GM18502 (cell line): ENCODE results near the gene POU6F2.
"Not testable (repeated sequence)": the region's sequence is repeated elsewhere in the genome, so short reads cannot be mapped to it uniquely, and the experiment has no call there.

ENCODE experiments used
- ATAC-seq: cut with Tn5 transposase; IDR thresholded peaks from one replicate; pipeline ENCODE4 v1.9.1; 2021; ENCODE audit warnings: mild to moderate bottlenecking; ENCODE audit not compliant: unreplicated experiment, poor library complexity

POU6F2 gene

DNA sequence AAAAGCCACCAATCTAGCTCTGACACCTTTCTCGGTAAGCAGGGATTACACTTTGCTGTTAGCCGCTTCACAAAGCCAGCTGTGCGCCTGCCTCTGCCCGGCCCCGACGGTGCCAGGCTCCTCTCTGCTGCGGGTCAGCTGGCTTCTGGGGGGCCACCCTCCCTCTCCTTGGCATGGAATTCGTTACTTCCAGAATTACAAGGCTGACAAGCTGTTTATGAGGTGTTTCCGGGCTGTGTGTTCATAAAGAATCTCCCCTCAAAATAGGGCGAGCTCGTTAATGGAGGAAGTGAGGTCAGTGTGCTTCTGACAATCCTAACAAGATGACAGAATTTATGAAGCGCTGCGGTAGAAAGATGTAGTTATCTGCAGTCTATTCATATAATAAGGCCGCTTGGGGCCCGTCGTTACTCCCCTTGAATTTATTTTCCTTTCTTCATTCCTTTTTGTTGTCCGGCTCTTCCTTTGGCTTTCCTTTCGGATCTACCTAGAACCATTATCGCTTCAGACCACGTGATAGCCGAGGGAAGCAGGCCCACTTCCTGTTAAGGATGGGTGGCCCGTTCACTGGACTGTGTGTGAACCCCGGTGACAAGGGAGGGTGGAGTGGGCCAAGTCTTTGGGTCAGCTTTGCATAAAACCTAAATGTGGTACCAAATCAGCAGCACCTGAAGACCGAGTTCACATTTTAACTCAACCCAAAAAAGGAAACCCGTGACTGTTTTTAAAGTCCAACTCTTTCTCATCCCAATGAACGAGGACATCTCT is 315.5 kb downstream of the POU6F2 start:
- ATAC-seq = no peak

- ATAC-seq = no peak
Measured at GRCh38 chr7:39294022-39294421, 316.3 kb downstream of the POU6F2 start.

DNA sequence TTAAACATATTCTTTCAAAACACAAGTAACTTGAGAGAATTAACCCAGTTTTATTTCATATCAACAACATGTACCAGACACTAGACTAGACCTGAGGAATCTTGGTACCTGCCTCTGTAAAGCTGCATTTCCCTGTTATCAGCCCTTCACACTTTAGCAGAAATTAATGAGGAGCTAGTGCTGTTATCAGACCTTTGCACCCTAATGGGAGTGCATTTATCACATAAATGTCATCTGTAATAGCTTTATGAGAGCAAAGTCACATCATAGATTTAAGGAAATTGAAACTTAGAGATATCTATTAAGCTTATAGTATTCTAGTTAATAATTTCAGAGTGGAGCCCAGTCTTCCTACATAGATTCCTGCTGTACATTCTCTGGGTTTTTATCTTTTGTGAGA is 318.1 kb downstream of the POU6F2 start:
- no peak for ATAC-seq

- no peak for ATAC-seq
Measured at GRCh38 chr7:39299695-39300094, 322.0 kb downstream of the POU6F2 start.

DNA sequence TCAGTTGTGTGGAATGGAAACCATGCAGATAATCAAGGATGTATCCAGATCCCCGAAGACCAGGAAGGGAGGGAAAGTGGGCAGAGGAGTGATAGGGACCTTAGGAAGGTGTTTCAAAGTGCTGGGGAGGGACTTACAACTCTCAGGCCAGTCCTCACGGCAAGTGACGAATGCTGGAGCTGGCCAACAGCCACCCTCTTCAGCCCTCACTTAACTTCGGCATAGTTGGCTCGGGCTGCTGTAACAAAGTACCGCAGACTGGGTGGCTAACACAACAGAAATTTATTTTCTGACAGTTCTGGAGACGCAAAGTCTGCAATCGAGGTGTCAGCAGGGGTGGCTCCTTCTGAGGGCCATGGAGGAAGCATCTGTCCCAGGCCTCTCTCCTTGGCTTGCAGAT is 322.6 kb downstream of the POU6F2 start:
- ATAC-seq = no peak

GRCh38 chr7:39301543-39301942 is 323.8 kb downstream of the POU6F2 start:
- no peak for ATAC-seq

DNA sequence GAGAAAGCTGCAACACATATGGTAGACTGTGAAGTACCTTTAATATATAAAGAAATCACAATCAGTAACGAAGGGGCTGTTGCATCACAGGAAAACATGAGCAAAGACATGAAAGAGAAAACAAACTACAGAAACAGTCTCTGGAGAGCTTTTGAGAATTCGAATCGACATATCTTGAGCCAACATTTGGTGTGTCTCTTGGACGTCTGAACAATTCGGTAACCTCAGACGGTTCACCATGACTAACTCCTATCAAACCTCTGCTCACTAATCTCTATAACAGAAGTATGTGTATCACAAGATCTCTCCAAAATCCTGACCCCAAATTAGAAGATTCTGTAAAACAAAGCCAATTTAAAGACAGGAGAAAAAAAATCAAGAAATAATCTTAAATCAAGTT is 326.5 kb downstream of the POU6F2 start:
- no peak for ATAC-seq

- ATAC-seq = no peak
Measured at GRCh38 chr7:39304668-39305405, 327.1 kb downstream of the POU6F2 start.

DNA sequence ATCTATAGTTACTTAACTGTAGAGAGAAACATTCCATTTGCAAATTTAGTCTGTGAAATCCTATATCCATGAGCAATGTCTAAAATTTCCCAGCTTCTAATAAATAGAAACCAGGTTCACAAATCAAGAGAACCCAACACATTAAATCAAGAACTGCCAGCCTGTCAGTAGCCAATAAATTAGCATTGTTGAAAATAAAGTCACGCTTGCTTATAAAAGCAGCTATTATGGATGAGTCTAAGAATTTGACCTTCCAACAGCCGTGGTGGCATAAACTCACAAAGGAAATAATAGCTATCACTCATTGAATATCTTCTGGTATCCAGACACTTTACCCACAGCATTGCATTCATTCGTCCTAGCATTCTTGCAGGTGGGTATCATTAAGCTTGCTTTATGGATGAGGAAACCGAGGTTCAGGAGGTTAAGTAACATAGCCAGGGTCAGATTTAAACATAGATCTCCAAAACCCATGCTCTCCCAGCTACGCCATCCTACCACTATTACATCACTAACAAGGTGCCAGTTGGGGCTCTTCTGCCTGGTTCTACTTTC is 328.4 kb downstream of the POU6F2 start:
- no peak for ATAC-seq

DNA sequence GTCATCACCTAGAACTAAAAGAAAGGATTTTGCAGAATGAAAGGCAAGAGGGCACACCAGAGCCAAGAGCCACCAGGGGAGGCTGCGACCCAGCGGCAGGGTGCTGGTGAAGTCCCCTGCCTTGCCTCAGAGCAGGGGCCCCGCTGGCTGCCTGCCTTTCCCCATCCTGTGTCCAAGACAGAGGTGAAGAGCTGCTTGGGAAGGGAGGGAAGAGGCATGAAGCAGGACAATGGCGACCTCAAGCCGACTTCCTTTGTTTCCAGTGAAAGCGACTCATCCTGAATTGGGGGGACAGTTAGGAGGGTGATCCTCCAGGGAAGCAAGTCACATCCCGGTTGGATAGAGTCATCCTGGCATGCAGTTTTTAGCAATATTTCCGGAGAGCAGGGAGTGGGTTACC is 333.0 kb downstream of the POU6F2 start:
- no peak for ATAC-seq

DNA sequence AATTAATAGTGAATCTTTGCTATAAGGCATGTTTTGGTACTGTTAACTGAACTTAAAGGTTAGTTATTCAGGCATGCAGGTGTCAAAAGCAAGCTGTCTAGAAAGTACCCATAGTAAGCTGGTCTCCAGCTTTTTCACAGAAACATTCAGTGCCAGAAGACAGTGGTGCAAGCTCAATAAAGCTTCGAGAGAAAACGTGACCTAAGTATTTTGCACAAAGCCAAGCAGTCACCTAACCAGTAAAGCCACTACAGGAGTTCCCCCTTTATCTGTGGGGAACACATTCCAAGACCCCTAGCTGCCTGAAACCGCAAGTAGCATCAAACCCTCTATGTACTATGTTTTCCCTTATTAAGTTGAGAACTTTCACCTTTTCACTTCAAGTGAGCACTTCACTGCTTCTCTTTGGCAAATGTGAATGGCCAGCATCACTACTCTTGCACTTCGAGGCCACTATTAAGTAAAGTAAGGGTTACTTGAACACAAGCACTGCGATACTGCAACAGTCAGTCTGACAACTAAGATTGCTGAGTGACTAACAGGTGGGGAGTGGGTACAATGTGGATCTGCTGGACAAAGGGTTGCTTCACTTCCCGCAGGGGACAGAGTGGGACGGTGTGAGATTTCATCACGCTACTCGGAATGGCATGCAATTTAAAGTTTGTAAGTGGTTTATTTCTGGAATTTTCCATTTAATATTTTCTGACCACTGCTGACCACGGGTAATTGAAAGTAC is 334.7 kb downstream of the POU6F2 start:
- ATAC-seq = no peak

- ATAC-seq = no peak
Measured at GRCh38 chr7:39313376-39313775, 335.7 kb downstream of the POU6F2 start.

DNA sequence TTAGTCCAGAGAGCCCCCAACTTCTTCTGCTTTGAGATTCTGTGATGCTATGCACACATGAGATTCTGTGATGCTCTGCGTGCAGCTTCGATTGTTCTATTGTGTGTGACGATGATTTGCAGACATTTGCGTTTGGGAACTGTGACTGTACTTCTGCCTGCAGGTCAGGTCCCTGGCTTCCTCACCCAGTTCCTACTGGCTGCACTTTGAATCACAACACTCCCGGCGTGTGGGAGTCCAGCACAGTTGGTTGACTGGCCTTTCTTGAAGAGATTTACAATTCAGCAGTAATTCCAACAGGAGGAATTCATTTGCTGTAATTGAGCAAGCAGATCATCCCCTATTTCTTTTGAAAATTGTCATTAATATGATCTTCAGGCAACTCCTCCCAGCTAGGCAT is 336.3 kb downstream of the POU6F2 start:
- ATAC-seq = no peak

- no peak for ATAC-seq
Measured at GRCh38 chr7:39317107-39317506, 339.4 kb downstream of the POU6F2 start.

DNA sequence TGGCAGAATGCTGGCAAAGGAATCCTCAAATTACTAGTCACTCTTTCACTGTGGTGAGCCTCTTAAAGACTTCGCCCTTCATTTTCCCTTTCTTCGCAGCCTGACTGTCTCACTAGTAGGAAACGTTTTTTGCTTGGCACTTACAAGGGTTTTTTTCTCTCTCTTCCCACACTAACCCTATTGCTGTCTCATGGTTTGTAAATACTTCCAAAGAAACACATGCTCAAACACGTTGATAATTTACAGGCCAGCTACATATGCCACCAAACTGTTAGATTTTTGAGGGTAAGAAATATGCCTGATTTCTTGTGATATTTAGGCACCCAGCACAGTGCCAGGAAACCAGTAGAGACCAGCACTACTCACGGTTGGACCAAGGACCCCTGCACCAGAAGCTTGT is 340.2 kb downstream of the POU6F2 start:
- no peak for ATAC-seq

- no peak for ATAC-seq
Measured at GRCh38 chr7:39321245-39321644, 343.5 kb downstream of the POU6F2 start.

GRCh38 chr7:39321909-39322498 is 344.3 kb downstream of the POU6F2 start:
- ATAC-seq = no peak

DNA sequence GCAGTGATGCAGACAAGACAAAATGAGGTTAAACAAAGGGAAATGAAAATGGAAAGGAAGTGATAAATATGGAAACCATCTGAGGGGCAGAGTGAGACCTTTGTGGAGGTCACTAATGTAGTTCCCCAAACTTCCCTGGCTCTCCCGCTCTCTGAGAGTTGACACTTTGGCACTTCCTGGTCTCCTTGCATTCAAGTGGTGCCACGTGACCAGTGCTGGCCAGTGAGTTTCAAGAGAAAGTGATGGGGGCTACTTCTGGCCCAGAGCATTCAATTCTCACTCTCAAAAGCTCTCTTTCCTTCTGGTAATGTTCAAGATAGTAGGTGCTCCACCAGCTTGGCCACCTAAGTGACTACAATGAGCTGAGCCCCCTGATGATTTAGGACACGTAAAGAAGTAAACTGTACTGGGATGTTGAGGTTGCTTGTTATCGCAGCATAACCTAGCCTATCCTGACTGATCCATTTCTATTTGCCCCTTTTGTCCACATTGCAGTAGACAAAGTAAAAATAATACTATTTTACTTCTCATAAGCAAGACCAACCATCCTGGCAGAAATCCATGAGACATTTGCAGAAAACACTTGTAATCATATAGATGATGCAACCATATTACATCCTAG is 346.5 kb downstream of the POU6F2 start:
- ATAC-seq = no peak

DNA sequence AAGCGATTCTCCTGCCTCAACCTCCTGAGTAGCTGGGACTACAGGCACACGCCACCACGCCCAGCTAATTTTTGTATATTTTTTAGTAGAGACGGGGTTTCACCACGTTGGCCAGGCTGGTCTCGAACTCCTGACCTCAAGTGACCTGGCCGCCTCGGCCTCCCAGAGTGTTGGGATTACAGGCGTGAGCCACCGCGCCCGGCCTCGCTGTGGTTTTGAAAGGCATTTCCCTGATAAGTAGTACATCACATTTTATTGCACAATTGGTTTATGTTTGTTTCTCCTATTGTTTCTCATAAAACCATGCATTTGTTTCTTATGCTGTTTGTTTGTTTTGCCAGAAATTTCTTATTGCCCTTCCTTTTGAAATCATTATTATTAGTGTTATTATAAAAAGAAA is 353.9 kb downstream of the POU6F2 start:
- ATAC-seq = not testable (repeated sequence)

GRCh38 chr7:39332142-39332541 is 354.4 kb downstream of the POU6F2 start:
- no peak for ATAC-seq
